ENCODE measurements around the gene SYK.

DNA sequence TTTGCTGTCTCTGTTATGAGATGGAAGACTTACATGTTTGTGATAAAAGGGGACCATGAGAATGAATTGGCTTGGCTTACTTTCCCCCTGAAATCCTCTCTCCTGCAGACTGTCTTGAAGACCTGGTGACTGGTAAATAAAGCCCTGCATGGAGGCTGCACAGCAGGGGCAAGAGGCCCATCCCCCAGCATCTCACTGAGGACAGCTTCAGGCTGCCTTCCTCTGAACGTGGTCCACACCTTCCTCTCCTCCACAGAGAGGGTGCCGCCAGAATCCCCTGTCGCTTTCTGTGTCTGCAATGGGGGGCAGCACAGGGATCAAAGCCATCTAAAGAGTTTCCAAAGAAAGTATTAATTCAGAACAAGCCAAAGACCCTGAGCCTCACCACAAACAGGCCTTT lies 94.6 kb downstream of the SYK start:
- TF ChIP-seq CTCF (IDR thresholded peaks at IDR 0.05; ENCODE audit: low read depth, low read length) (no peak), EZH2phosphoT487 (IDR thresholded peaks at IDR 0.05; ENCODE audit: low read depth) (no peak)
